ENCODE measurements around the gene NGDN.
A peak's percentile ranks its signal among the peaks of the same experiment; 100 is the strongest.

NGDN gene

GRCh38 chr14:23437133-23438100 lies 32.1 kb upstream of the NGDN start:
- H3K4me3 ChIP-seq, result no peak overlapping the region
- H3K4me2 ChIP-seq, result no peak overlapping the region
- no peak for TF ChIP-seq Cebpa-rat (IDR thresholded peaks at IDR 0.05)
- no peaks in the 10 kb centered on the region for H3K9me3 ChIP-seq (replicated peaks in 1 of 11)
- H3K4me1 ChIP-seq, result peaks cover 0 to 9% (median 0%) of the 10 kb centered on the region in 10 experiments; a peak in 4 of 20 replicates
- no peaks in the 10 kb centered on the region for H3K36me3 ChIP-seq
- no peaks in the 10 kb centered on the region for H3K27me3 ChIP-seq
- no peak overlapping the region for H3K27ac ChIP-seq
- no peak overlapping the region for H3K9ac ChIP-seq
- H4K20me1 ChIP-seq, result no peaks in the 10 kb centered on the region; a peak in 1 of 22 replicates

GRCh38 chr14:23438101-23438971 lies 31.2 kb upstream of the NGDN start:
- H3K4me1 ChIP-seq, result peaks cover 0 to 9% (median 0%) of the 10 kb centered on the region in 10 experiments; a peak in 4 of 20 replicates
- no peak overlapping the region for H3K4me2 ChIP-seq
- no peak overlapping the region for H3K9ac ChIP-seq
- H3K27ac ChIP-seq, result no peak overlapping the region
- no peaks in the 10 kb centered on the region for H4K20me1 ChIP-seq
- no peaks in the 10 kb centered on the region for H3K27me3 ChIP-seq
- H3K4me3 ChIP-seq, result no peak overlapping the region
- H3K9me3 ChIP-seq (replicated peaks in 1 of 11), result no peaks in the 10 kb centered on the region
- no peaks in the 10 kb centered on the region for H3K36me3 ChIP-seq
- TF ChIP-seq Cebpa-rat (IDR thresholded peaks at IDR 0.05), result no peak

DNA sequence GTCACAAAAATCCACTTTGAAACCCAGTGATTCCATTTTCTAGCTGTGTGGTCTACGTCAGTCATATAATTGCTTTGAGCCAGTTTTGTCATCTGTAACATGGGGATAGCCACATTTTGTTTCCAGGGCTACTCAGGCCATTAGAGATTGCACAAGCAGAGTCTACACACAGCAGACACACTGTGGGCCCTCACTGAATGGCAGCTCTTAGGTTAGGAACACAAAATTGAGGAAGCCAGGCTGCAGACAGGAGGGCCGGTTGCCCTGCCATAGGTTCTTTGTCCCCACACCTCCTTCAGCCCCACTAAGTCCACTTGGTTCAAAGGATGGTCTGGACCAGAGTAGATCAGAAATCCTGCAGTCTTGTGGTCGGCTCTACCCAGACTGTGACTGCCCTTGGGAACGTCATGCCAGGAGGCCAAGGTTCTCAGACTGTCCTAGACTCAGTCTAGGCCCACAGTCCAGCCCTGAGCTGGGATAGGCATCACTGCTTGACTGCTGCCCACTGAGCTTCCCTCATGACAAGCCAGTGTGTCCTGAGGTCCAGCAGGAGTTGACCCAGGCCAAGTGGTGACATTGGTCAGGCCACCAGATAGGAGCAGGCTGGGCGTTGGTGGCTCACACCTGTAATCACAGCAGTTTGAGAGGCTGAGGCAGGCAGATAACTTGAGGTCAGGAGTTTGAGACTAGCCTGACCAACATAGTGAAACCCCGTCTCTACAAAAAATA lies 30.2 kb upstream of the NGDN start:
- no peak overlapping the region for H3K27ac ChIP-seq
- H3K27me3 ChIP-seq, result no peaks in the 10 kb centered on the region
- H4K20me1 ChIP-seq, result no peaks in the 10 kb centered on the region
- no peak overlapping the region for H3K9ac ChIP-seq
- TF ChIP-seq Cebpa-rat (IDR thresholded peaks at IDR 0.05), result no peak
- no peak overlapping the region for H3K4me2 ChIP-seq
- H3K36me3 ChIP-seq, result no peaks in the 10 kb centered on the region
- H3K4me1 ChIP-seq, result peaks cover 0 to 9% (median 0%) of the 10 kb centered on the region in 10 experiments; a peak in 4 of 20 replicates
- H3K4me3 ChIP-seq, result no peak overlapping the region
- no peaks in the 10 kb centered on the region for H3K9me3 ChIP-seq (replicated peaks in 1 of 11)

GRCh38 chr14:23441076-23441475 lies 28.4 kb upstream of the NGDN start:
- no peaks in the 10 kb centered on the region for H3K9me3 ChIP-seq (replicated peaks in 1 of 11)
- no peak overlapping the region for H3K27ac ChIP-seq
- peak overlapping the region in 2 of 11 experiments; percentile 14 to 41; a peak in 3 of 22 replicates for H3K4me2 ChIP-seq
- peaks cover 0 to 9% (median 2%) of the 10 kb centered on the region in 10 experiments; a peak in 10 of 20 replicates for H3K4me1 ChIP-seq
- no peaks in the 10 kb centered on the region for H3K27me3 ChIP-seq
- H3K36me3 ChIP-seq, result no peaks in the 10 kb centered on the region
- H4K20me1 ChIP-seq, result no peaks in the 10 kb centered on the region
- no peak overlapping the region for H3K4me3 ChIP-seq
- H3K9ac ChIP-seq, result no peak overlapping the region
- no peak for TF ChIP-seq Cebpa-rat (IDR thresholded peaks at IDR 0.05)

- Histone ChIP-seq H3K4me3 (no peak overlapping the region), H3K27ac (no peak overlapping the region), H4K20me1 (no peaks in the 10 kb centered on the region), H3K9ac (no peak overlapping the region), H3K9me3 (replicated peaks in 1 of 11) (no peaks in the 10 kb centered on the region), H3K4me1 (peaks cover 0 to 9% (median 3%) of the 10 kb centered on the region in 10 experiments; a peak in 10 of 20 replicates), H3K27me3 (no peaks in the 10 kb centered on the region), H3K4me2 (no peak overlapping the region), H3K36me3 (no peaks in the 10 kb centered on the region)
- TF ChIP-seq Cebpa-rat (IDR thresholded peaks at IDR 0.05), result no peak
These were observed 26.7 kb upstream of the NGDN start for GRCh38 chr14:23442721-23443356.

DNA sequence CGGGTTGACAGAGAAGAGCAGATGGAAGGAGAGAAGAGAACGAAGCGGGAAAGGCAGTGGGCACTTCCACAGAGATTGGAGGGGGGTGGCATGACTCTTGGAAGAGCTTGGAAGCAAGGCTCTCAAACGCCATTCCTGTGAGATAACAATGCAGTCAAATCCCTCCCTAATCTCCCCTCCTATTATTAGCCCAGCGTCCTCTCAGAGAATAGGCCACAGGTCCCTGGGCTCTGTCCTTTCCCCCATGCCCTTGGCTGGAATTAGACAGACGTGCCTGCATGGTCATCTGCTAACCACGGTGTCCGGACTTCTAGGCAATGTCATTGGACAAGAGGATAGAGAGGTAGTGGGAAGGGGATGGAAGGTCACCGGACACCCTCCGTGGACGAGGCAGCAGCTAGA lies 26.1 kb upstream of the NGDN start:
- H3K9ac ChIP-seq, result no peak overlapping the region
- H3K27me3 ChIP-seq, result no peaks in the 10 kb centered on the region
- H3K4me2 ChIP-seq, result no peak overlapping the region
- no peak overlapping the region for H3K4me3 ChIP-seq
- no peaks in the 10 kb centered on the region for H4K20me1 ChIP-seq
- no peaks in the 10 kb centered on the region for H3K36me3 ChIP-seq
- no peak for TF ChIP-seq Cebpa-rat (IDR thresholded peaks at IDR 0.05)
- peaks cover 0 to 9% (median 3%) of the 10 kb centered on the region in 10 experiments; a peak in 10 of 20 replicates for H3K4me1 ChIP-seq
- no peak overlapping the region for H3K27ac ChIP-seq
- no peaks in the 10 kb centered on the region for H3K9me3 ChIP-seq (replicated peaks in 1 of 11)

DNA sequence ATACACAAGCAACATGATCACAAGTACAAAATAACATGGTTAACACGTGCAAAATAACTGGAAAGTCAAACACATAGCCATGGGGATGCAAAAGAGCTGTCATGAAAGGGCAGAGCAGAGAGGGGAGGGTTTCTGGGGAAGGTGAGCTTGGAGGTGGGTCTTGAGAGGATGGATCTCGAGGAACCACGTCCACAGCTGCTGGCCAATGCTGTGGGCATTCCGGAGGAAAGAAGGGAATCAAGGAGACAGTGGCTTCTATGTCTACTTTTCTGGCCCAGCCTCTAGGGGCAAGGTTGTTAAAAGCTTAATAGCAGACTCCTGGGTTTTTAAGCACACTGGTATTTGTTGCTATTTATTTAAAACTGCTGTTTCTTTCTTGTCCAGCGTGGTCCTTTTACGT lies 25.6 kb upstream of the NGDN start:
- TF ChIP-seq Cebpa-rat (IDR thresholded peaks at IDR 0.05), result no peak
- no peak overlapping the region for H3K4me2 ChIP-seq
- H4K20me1 ChIP-seq, result no peaks in the 10 kb centered on the region
- H3K9me3 ChIP-seq (replicated peaks in 1 of 11), result no peaks in the 10 kb centered on the region
- no peak overlapping the region for H3K27ac ChIP-seq
- no peaks in the 10 kb centered on the region for H3K27me3 ChIP-seq
- no peaks in the 10 kb centered on the region for H3K36me3 ChIP-seq
- peaks cover 0 to 9% (median 3%) of the 10 kb centered on the region in 10 experiments; a peak in 10 of 20 replicates for H3K4me1 ChIP-seq
- H3K4me3 ChIP-seq, result no peak overlapping the region
- H3K9ac ChIP-seq, result no peak overlapping the region

- no peak overlapping the region for H3K9ac ChIP-seq
- no peak overlapping the region for H3K27ac ChIP-seq
- H3K27me3 ChIP-seq, result no peaks in the 10 kb centered on the region
- H4K20me1 ChIP-seq, result no peaks in the 10 kb centered on the region
- H3K4me3 ChIP-seq, result no peak overlapping the region
- TF ChIP-seq Cebpa-rat (IDR thresholded peaks at IDR 0.05), result no peak
- no peaks in the 10 kb centered on the region for H3K36me3 ChIP-seq
- no peak overlapping the region for H3K4me2 ChIP-seq
- H3K9me3 ChIP-seq (replicated peaks in 1 of 11), result no peaks in the 10 kb centered on the region
- H3K4me1 ChIP-seq, result peaks cover 0 to 9% (median 3%) of the 10 kb centered on the region in 10 experiments; a peak in 10 of 20 replicates
These were observed 25.2 kb upstream of the NGDN start for GRCh38 chr14:23444314-23444713.
